ENCODE results near the gene ANKMY1. TPM values are rescaled to one million over a fixed set of nuclear protein-coding genes. Genes with fewer than 3 reads are reported as not detected.

The ANKMY1 gene
- total and polyA plus RNA-seq, 2 of the 8 experiments (the other 6 are each of a cell fraction or from before 2014, with no cell fraction given) = 4.5 to 4.8 TPM

DNA sequence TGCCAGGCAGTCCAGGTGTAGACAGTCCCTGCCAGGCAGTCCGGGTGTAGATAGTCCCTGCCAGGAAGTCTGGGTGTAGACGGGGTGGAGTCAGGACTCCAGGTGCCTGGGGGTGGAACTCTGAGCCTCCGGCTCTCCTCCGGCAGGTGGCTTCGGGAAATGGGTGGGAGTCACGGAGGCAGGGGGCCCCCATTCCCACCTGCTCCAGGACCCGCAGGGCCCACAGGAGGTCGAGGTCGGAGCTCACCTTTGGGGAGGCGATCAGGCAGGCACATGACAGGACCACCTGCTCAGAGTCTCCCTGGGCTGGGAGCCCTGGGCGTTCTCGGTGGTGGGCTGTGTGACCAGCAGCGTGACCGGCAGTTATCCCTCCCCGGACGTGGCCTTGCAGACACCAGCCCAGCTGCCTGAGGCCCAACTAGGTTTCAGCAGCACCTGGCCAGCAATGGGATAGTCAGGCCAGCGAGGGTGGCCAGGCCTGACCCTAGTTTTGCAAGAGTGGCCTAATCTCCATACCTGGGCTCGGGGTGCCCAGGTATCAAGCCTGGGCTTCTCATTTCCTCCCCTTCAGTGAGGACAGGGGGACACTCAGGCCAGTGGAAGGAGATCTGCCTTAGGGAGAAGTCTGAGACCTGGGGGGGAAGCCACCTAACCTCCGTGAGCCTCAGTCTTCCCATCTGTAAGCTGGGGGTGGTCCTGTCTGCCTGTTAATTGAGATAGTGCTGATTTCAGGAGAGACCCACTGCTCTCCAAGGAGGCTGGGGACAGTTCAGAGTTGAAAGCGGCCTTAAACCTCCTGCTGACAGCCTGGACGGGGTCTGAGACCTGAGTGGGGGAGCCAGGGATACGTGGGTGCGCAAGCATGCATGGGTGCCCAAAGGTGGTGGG, 109.2 kb downstream of the ANKMY1 start:
- H4K91ac ChIP-seq (replicated peaks; ENCODE audit: insufficient read length, low read length) = no peak overlapping the region
- H3K27ac ChIP-seq (ENCODE audit: low read depth, low read length) = no peak overlapping the region
- no peak for FAIRE-seq
- H3K23ac ChIP-seq (ENCODE audit: insufficient read length) = no peak overlapping the region
- H3K14ac ChIP-seq (ENCODE audit: insufficient read length) = no peak overlapping the region
- H4K8ac ChIP-seq (ENCODE audit: extremely low read depth, insufficient read depth, low read length) = no peak overlapping the region
- no peak overlapping the region for H2AK5ac ChIP-seq (ENCODE audit: low read depth, low read length)
- H3K4me1 ChIP-seq (replicated peaks in 1 of 4; ENCODE audit: control insufficient read depth in 3 of 4, insufficient read depth in 4 of 4, low read length in 3 of 4) = peaks cover 0 to 21% (median 8%) of the 10 kb centered on the region in 4 experiments; a peak in 6 of 7 replicates
- peaks cover 1 to 7% (median 6%) of the 10 kb centered on the region in 4 experiments for H3K27me3 ChIP-seq (replicated peaks in 1 of 4; ENCODE audit: control insufficient read depth in 3 of 4, extremely low read depth in 1 of 4, insufficient read depth in 3 of 4, low read length in 3 of 4)
- no peak overlapping the region for H4K5ac ChIP-seq (ENCODE audit: insufficient read length, low read depth, low read length)
- no peaks in the 10 kb centered on the region; a peak in 1 of 8 replicates for H3K36me3 ChIP-seq (ENCODE audit: control insufficient read depth in 2 of 4, insufficient read depth in 4 of 4, low read length in 3 of 4)
- POLR2A ChIA-PET (ENCODE audit: partially characterized antibody) = no interaction called here
- H3K79me1 ChIP-seq (ENCODE audit: low read depth, low read length) = peaks cover 3% of the 10 kb centered on the region
- no peak overlapping the region for H2BK120ac ChIP-seq (replicated peaks; ENCODE audit: low read depth, low read length)
- no peak for DNase-seq (ENCODE audit: low read depth in 1 of 2, low spot score in 2 of 2)
- no peaks in the 10 kb centered on the region for H3K79me2 ChIP-seq (ENCODE audit: control insufficient read depth in 1 of 2, insufficient read depth in 2 of 2, low read length in 2 of 2)
- no peak for TF ChIP-seq SP2 (IDR thresholded peaks at IDR 0.05; ENCODE audit: low read length)
- no peak overlapping the region for H3K18ac ChIP-seq (ENCODE audit: extremely low read depth, low read length)
- no peak overlapping the region; the same call in 1 of the 2 replicates for H2BK12ac ChIP-seq (ENCODE audit: low read depth, low read length)
- no peak overlapping the region for H2BK15ac ChIP-seq (ENCODE audit: low read length)
- no peak overlapping the region for H2BK20ac ChIP-seq (ENCODE audit: low read length)
- CTCF ChIA-PET (ENCODE audit: partially characterized antibody) = no interaction called here
- H3K4ac ChIP-seq (replicated peaks; ENCODE audit: insufficient read length, low read depth, low read length) = no peak overlapping the region
- WGBS, 2 experiments (ENCODE audit: extremely low coverage in 1 of 2, insufficient coverage in 1 of 2, insufficient read length in 1 of 2, insufficient replicate concordance in 2 of 2, low coverage in 1 of 2, low lambda C conversion rate in 2 of 2, missing lambda C conversion rate in 1 of 2) = 91% methylated on average over 23 of the region's 23 CpGs; no CpG with 5 or more reads in 1 of the 2 experiments
- H3K9ac ChIP-seq (replicated peaks in 1 of 4; ENCODE audit: extremely low read depth in 1 of 4, low read depth in 3 of 4, low read length in 3 of 4) = no peak overlapping the region; a peak in 1 of 7 replicates
- H3K4me2 ChIP-seq (ENCODE audit: insufficient read depth in 1 of 2, low read depth in 2 of 2, low read length in 2 of 2) = no peak overlapping the region
- H3K9me3 ChIP-seq (ENCODE audit: insufficient read depth in 2 of 2, low read depth in 1 of 2, low read length in 1 of 2) = no peaks in the 10 kb centered on the region
- H2AFZ ChIP-seq (ENCODE audit: low read length) = no peak overlapping the region
- H3K56ac ChIP-seq (replicated peaks; ENCODE audit: insufficient read length, low read depth, low read length) = no peak overlapping the region
- peaks cover 7% of the 10 kb centered on the region; the same call in 1 of the 2 replicates for H3K23me2 ChIP-seq (ENCODE audit: low read depth, low read length)
- no peak overlapping the region for H3K4me3 ChIP-seq (ENCODE audit: extremely low read depth in 1 of 4, insufficient read depth in 2 of 4, low read depth in 3 of 4, low read length in 4 of 4)
- peaks cover 15 to 42% of the 10 kb centered on the region in 2 experiments for H4K20me1 ChIP-seq (replicated peaks in 1 of 2; ENCODE audit: control insufficient read depth in 1 of 2, insufficient read depth in 2 of 2, low read length in 2 of 2)
- no peak overlapping the region for H2BK5ac ChIP-seq (ENCODE audit: low read depth, low read length)
